GM12878 (cell line): ENCODE data around the gene MNT. TPM values are rescaled to one million over a fixed set of nuclear protein-coding genes. Genes with fewer than 3 reads are reported as not detected.

Source experiments
- ATAC-seq: fragments of 200-7000 bp; cut with Tn5 transposase; 3 replicates; pipeline ENCODE4 v1.9.1; 2020; ENCODE audit warnings: mild to moderate bottlenecking, moderate library complexity
- BruUV-seq: library from RNA; stranded (reverse); fragments of 400-500 nt; replicated peaks from 2 replicates; lab custom pipeline; 2021; lab: Mats Ljungman, UMichigan
- CTCF ChIA-PET: fragments of 300-600 bp; sonication (Branson Sonifier 250); formaldehyde crosslinking; extraction: SDS; loops from one replicate; lab custom pipeline; 2021; ENCODE audit warnings: inconsistent platforms; lab: Yijun Ruan, JAX
- POLR2A ChIA-PET: fragments of 350-600 bp; formaldehyde crosslinking; extraction: SDS; loops from one replicate; lab custom pipeline; 2021; ENCODE audit warnings: inconsistent platforms; lab: Charles Lee
- RAD21 ChIA-PET: fragments of 300-600 bp; sonication (Branson Sonifier 250); formaldehyde crosslinking; loops from one replicate; lab custom pipeline; 2023; ENCODE audit warnings: antibody characterized with exemption; ENCODE audit not compliant: unreplicated experiment; lab: Charles Lee
- SMC1A ChIA-PET: fragments of 300-600 bp; sonication (Branson Sonifier 250); formaldehyde crosslinking; loops from one replicate; lab custom pipeline; 2023; ENCODE audit not compliant: unreplicated experiment, uncharacterized antibody; lab: Charles Lee
- DNase-seq: peaks from one replicate; pipeline ENCODE4 v3.0.0-alpha.2; 2011; ENCODE audit warnings: low read depth, low spot score
- FAIRE-seq: peaks from 3 replicates; lab custom pipeline; 2011; peaks lifted over from hg19 to GRCh38; lab: Jason Lieb, UNC
- H2AFZ ChIP-seq: 2 replicates; pipeline ENCODE4 v1.6.0; 2011; ENCODE audit warnings: low read depth, low read length, control low read depth; ENCODE audit not compliant: control insufficient read depth
- H3K27ac ChIP-seq: 2 replicates; pipeline ENCODE4 v1.5.1; 2011; ENCODE audit warnings: control low read depth; ENCODE audit not compliant: control insufficient read depth, insufficient read depth
- H3K27me3 ChIP-seq, 2 experiments: replicated peaks in 1 of 2; 2 replicates each; pipeline versions ENCODE4 v1.6.0 to v1.6.1; 2011; ENCODE audit warnings: low read length in 1 of 2; ENCODE audit not compliant: control insufficient read depth in 2 of 2, insufficient read depth in 2 of 2
- H3K36me3 ChIP-seq, 2 experiments: 2 replicates each; pipeline ENCODE4 v1.5.1; 2011; ENCODE audit warnings: low read length in 1 of 2; ENCODE audit not compliant: control insufficient read depth in 2 of 2, insufficient read depth in 2 of 2
- H3K4me1 ChIP-seq: 2 replicates; pipeline ENCODE4 v1.6.1; 2011; ENCODE audit warnings: mild to moderate bottlenecking, low read length, moderate library complexity, mixed read lengths; ENCODE audit not compliant: control insufficient read depth, insufficient read depth
- H3K4me2 ChIP-seq: 2 replicates; pipeline ENCODE4 v1.6.0; 2011; ENCODE audit warnings: control low read depth; ENCODE audit not compliant: control insufficient read depth, insufficient read depth
- H3K4me3 ChIP-seq: fragments of 200-600 bp; sonication (generic); 2 replicates; pipeline ENCODE4 v1.5.1; 2016
- H3K79me2 ChIP-seq: 2 replicates; pipeline ENCODE4 v1.6.0; 2011; ENCODE audit warnings: low read length; ENCODE audit not compliant: control insufficient read depth, insufficient read depth
- H3K9ac ChIP-seq: 2 replicates; pipeline ENCODE4 v1.8.0; 2011; ENCODE audit warnings: low read length, control low read depth, mixed read lengths; ENCODE audit not compliant: control insufficient read depth, insufficient read depth
- H3K9me3 ChIP-seq: replicated peaks from 3 replicates; pipeline ENCODE4 v1.5.1; 2011; ENCODE audit warnings: mild to moderate bottlenecking, low read length; ENCODE audit not compliant: control insufficient read depth, insufficient read depth
- H4K20me1 ChIP-seq: 2 replicates; pipeline ENCODE4 v1.6.0; 2011; ENCODE audit not compliant: control insufficient read depth, insufficient read depth
- ETV6 ChIP-seq, 2 experiments: fragments of 450-650 bp in 1 of 2; IDR thresholded peaks in 1 of 2; conservative IDR thresholded peaks in 1 of 2; 2 replicates each; pipeline ENCODE4 v1.6.1; 2014; ENCODE audit warnings: antibody characterized with exemption in 1 of 2, borderline replicate concordance in 1 of 2, low read depth in 1 of 2, mild to moderate bottlenecking in 1 of 2, moderate library complexity in 1 of 2
- PRDM15 ChIP-seq: fragments of 450-650 bp; formaldehyde crosslinking; IDR thresholded peaks from 2 replicates; pipeline ENCODE4 v1.4.0; 2020; ENCODE audit warnings: mild to moderate bottlenecking, moderate library complexity
- RBBP5 ChIP-seq: fragments of 200-600 bp; sonication (generic); conservative IDR thresholded peaks from 2 replicates; pipeline ENCODE4 v1.6.1; 2016
- RCOR1 ChIP-seq: conservative IDR thresholded peaks from 2 replicates; pipeline ENCODE4 v1.6.1; 2012; ENCODE audit warnings: low read depth, low read length, improper control_type of control experiment
- RUNX3 ChIP-seq: IDR thresholded peaks from 2 replicates; pipeline ENCODE4 v1.6.1; 2012; ENCODE audit warnings: low read length, inconsistent platforms
- SMAD1 ChIP-seq: fragments of 450-650 bp; IDR thresholded peaks from 2 replicates; pipeline ENCODE4 v1.6.1; 2018; ENCODE audit warnings: mild to moderate bottlenecking, low read depth; ENCODE audit not compliant: partially characterized antibody
- STAT3 ChIP-seq: IDR thresholded peaks from 2 replicates; pipeline ENCODE4 v1.6.1; 2011; ENCODE audit warnings: low read depth, low read length, improper control_type of control experiment
- TARDBP ChIP-seq: IDR thresholded peaks from 2 replicates; pipeline ENCODE4 v1.6.1; 2016; ENCODE audit warnings: borderline replicate concordance
- WGBS: methylation state at CpG from one replicate; pipeline ENCODE4 v1.1.6; 2016; ENCODE audit warnings: low lambda C conversion rate; ENCODE audit not compliant: insufficient replicate concordance, insufficient coverage; ENCODE audit errors: missing lambda C conversion rate; 5-methylcytosine and 5-hydroxymethylcytosine counted together
- in situ Hi-C: fragments of 300-500 bp; cut with MboI; formaldehyde crosslinking; loops from 9 replicates; pipeline ENCODE4 v1.14.3; 2018; ENCODE audit warnings: mixed read lengths
- intact Hi-C: fragments of 100-400 bp; cut with micrococcal nuclease; formaldehyde crosslinking; loops from one replicate; pipeline ENCODE4 v1.14.2; 2022; ENCODE audit not compliant: unreplicated experiment
- polyA plus RNA-seq, 11 experiments: library from polyadenylated mRNA; depleted of rRNA in 4 of 11; unstranded in 6 of 11; stranded (reverse) in 5 of 11; fragments of >200 nt; fragmentation: Nextera tagmentation in 4 of 11; fragmentation: Illumina TruSeq in 1 of 11; extraction: Ambion mirVana in 4 of 11; extraction: Trizol in 1 of 11; gene quantifications; 1 replicate in 1 of 11; 2 replicates in 10 of 11; pipeline versions ENCODE4 v1.2.1 to v1.2.3, GENCODE V29; 2011 to 2016; ENCODE audit warnings: inconsistent platforms in 2 of 11, missing spikeins in 2 of 11, low read depth in 1 of 11
- total RNA-seq, 4 experiments: library from RNA; depleted of rRNA in 3 of 4; stranded (reverse); fragments of >200 nt in 3 of 4; fragmentation: Illumina TruSeq in 1 of 4; extraction: Trizol in 1 of 4; gene quantifications; 2 replicates each; pipeline versions ENCODE4 v1.2.1 to v1.2.3, GENCODE V29; 2013 to 2021
- TF ChIP-seq, protein P1 (sequence below): fragments of 450-650 bp; IDR thresholded peaks from 2 replicates; pipeline ENCODE4 v1.6.1; 2017; ENCODE audit warnings: low read depth, mild to moderate bottlenecking, moderate library complexity

MNT gene
- total and polyA plus RNA-seq, 10 of the 15 experiments (the other 5 are each of a cell fraction or from before 2014, with no cell fraction given): 0.31 to 15.9 (median 3.8) TPM

- TF ChIP-seq SMAD1 (no peak), ETV6 (conservative IDR thresholded peaks at IDR 0.05 in 1 of 2, IDR thresholded peaks at IDR 0.05 in 1 of 2; ENCODE audit: borderline replicate concordance in 1 of 2, low read depth in 1 of 2) (no peak), RCOR1 (no peak), PRDM15 (CRISPR knock-in tag) (no peak), RUNX3 (no peak), TARDBP (no peak), STAT3 (no peak), RBBP5 (no peak)
- TF ChIP-seq, protein P1, sequence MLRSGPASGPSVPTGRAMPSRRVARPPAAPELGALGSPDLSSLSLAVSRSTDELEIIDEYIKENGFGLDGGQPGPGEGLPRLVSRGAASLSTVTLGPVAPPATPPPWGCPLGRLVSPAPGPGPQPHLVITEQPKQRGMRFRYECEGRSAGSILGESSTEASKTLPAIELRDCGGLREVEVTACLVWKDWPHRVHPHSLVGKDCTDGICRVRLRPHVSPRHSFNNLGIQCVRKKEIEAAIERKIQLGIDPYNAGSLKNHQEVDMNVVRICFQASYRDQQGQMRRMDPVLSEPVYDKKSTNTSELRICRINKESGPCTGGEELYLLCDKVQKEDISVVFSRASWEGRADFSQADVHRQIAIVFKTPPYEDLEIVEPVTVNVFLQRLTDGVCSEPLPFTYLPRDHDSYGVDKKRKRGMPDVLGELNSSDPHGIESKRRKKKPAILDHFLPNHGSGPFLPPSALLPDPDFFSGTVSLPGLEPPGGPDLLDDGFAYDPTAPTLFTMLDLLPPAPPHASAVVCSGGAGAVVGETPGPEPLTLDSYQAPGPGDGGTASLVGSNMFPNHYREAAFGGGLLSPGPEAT: no peak
- H3K9me3 ChIP-seq: no peaks in the 10 kb centered on the region
- no peaks in the 10 kb centered on the region for H3K27me3 ChIP-seq
- ChIA-PET CTCF (interaction anchor here (4.7 to 12.3 kb wide), 2 partner anchors 23 to 35 kb away, joined by 105 to 597 read pairs; partner anchors contain the start of gene MNT), POLR2A (no interaction called here), SMC1A (interaction anchor here (0.6 to 10.7 kb wide), 3 partner anchors 23 to 75 kb away, joined by 3 to 364 read pairs (median 35); no protein-coding TSS in a partner anchor), RAD21 (interaction anchor here (7.5 kb wide), 1 partner anchor 35 kb away, joined by 376 read pairs; no protein-coding TSS in a partner anchor)
- no peak overlapping the region for H3K4me2 ChIP-seq
- H2AFZ ChIP-seq: no peak overlapping the region
- no peaks in the 10 kb centered on the region for H3K79me2 ChIP-seq
- no peaks in the 10 kb centered on the region for H4K20me1 ChIP-seq
- DNase-seq: no peak
- H3K9ac ChIP-seq: no peak overlapping the region
- TSS peak; percentile 71 for BruUV-seq
- no peak overlapping the region for H3K27ac ChIP-seq
- in situ Hi-C loops (no loop called here), intact Hi-C loops (no loop called here)
- ATAC-seq: no peak
- H3K4me1 ChIP-seq: no peaks in the 10 kb centered on the region
- no peaks in the 10 kb centered on the region; a peak in 3 of 4 replicates for H3K36me3 ChIP-seq
- 83% methylated on average over 15 of the region's 16 CpGs for WGBS
- no peak for FAIRE-seq
- H3K4me3 ChIP-seq: no peak overlapping the region
Observed at GRCh38 chr17:2380226-2380922, 20.5 kb downstream of the MNT start.
